KOPT-K1 (cell line): Measurements from ENCODE around the gene KLHL9.
"Not testable (repeated sequence)": the region's sequence is repeated elsewhere in the genome, so short reads cannot be mapped to it uniquely, and the experiment has no call there.

Experiments used
- H3K27ac ChIP-seq: fragments of 200-600 bp; sonication (generic); 2 replicates; pipeline ENCODE4 v1.5.1; 2016; ENCODE audit warnings: antibody characterized with exemption, mild to moderate bottlenecking, low read depth, low read length; ENCODE audit not compliant: poor library complexity, severe bottlenecking
- H3K36me3 ChIP-seq: fragments of 200-600 bp; sonication (generic); 2 replicates; pipeline ENCODE4 v1.5.1; 2017; ENCODE audit warnings: antibody characterized with exemption, mild to moderate bottlenecking, low read length, moderate library complexity; ENCODE audit not compliant: insufficient read depth
- H3K9me3 ChIP-seq: fragments of 200-600 bp; sonication (generic); 2 replicates; pipeline ENCODE4 v1.5.1; 2017; ENCODE audit warnings: antibody characterized with exemption, low read length, mild to moderate bottlenecking; ENCODE audit not compliant: insufficient read depth, poor library complexity, severe bottlenecking

The KLHL9 gene

DNA sequence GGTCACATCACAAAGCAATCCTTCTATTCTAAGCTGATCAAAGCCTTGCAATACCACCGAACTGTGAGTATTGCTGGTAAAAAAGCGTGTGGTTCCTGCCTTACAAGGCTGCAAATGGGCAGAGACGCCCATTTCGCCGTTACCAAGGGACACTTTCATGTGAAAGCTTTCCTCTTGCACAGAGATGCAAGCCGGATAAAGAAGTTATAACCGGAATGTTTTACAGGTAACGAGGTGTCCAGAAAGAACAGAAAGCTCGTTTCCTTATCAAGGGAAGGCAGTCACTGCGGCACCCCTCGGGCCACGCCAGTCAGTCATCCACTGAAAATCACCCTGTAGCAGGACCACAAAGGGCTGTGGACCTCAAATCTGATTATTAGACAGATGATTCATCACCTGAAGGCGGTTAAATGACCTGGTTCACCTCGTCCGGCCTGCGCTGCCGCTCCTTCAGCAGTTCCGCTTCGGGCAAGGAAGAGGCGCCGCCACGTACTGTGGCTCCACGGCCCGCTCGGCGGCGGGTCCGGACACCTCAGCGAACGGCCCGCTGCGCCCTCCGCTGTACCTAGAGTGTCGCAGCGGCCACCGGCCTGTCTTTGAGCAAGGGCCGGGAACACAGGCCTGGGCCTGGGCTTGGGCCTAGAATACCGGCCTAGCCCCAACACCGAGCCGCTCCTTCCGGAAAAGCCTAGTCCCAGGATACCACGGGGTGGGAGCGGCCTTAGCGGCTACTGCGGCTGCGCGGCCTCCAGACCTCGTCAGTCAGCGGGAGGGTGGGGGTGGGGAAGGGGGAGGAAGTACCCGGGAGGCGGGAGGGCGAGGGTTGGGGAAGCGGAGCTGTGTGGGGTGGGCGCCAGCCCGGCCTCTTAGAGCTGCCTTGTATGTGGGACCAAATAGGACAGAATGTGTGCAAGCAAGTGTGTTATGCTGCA lies at the start of gene KLHL9:
Gene KLHL9, minus strand, starts transcription at position 704 of the 932 bp plus-strand sequence. Its CDS starts 545 bp downstream, at position 159.
- peaks cover 40% of the 10 kb centered on the region for H3K36me3 ChIP-seq
- H3K9me3 ChIP-seq = no peaks in the 10 kb centered on the region
- peak within 1 kb of the TSS; percentile 92 for H3K27ac ChIP-seq

- H3K9me3 ChIP-seq = no peaks in the 10 kb centered on the region
- no peak overlapping the region for H3K27ac ChIP-seq
- no peaks in the 10 kb centered on the region for H3K36me3 ChIP-seq
These were observed 48.4 kb upstream of the KLHL9 start for GRCh38 chr9:21383627-21384026.

GRCh38 chr9:21381448-21382339 lies 46.5 kb upstream of the KLHL9 start:
- H3K9me3 ChIP-seq = no peaks in the 10 kb centered on the region
- no peaks in the 10 kb centered on the region for H3K36me3 ChIP-seq
- no peak overlapping the region for H3K27ac ChIP-seq

- not testable (repeated sequence) for H3K36me3 ChIP-seq, H3K9me3 ChIP-seq, H3K27ac ChIP-seq
These were observed 36.3 kb upstream of the KLHL9 start for GRCh38 chr9:21371467-21371866.

DNA sequence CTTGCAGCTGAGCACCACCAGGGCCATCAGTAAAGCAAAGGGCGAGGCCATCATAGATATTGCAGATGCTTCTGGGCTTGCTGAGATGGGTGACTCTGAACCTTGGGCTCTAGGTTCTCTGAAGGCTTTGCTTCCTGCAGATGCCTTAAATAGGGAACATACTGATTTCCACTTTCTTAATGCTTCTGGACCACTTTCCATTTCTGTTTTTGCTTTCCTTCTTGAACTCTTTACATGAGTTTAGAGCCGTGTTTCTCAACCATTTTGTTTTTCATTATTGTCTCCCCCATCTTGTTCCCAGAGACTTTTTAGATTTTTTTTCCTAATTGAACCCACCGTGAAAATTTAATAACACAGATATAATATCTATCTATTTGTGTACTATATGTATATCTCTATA lies 32.8 kb upstream of the KLHL9 start, which contains the start of gene IFNA13:
Gene IFNA13, minus strand, starts transcription at position 101 of the 400 bp plus-strand sequence. Its CDS starts 47 bp downstream, at position 54.
- no peak within 1 kb of the TSS for H3K27ac ChIP-seq
- H3K36me3 ChIP-seq = no peaks in the 10 kb centered on the region

GRCh38 chr9:21367169-21367568 lies 32.0 kb upstream of the KLHL9 start:
- not testable (repeated sequence) for H3K9me3 ChIP-seq, H3K36me3 ChIP-seq, H3K27ac ChIP-seq

More for the DNA sequence above, 32.8 kb upstream of the KLHL9 start, which contains the start of gene IFNA13:
- no peaks in the 10 kb centered on the region for H3K9me3 ChIP-seq

DNA sequence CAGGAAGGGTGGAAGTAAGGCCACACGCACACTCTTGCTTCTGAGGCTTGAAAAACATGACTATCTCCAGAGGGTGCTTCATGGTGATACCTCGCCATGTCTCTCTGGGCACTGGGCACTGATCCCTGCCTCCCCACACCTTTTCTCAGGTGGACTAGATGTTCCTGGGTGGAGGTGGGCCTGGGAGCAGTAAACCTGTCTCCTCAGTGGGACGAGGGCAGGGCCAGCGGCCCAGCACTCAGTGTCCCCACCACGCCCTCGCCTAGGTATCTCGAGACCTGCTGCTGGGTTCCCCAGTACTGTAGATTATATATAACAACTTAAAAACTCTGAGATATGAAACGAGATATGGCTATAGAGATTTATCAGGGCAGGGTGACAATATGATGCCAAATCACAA lies 27.1 kb upstream of the KLHL9 start:
- Histone ChIP-seq H3K27ac (no peak overlapping the region), H3K9me3 (no peaks in the 10 kb centered on the region), H3K36me3 (no peaks in the 10 kb centered on the region)

DNA sequence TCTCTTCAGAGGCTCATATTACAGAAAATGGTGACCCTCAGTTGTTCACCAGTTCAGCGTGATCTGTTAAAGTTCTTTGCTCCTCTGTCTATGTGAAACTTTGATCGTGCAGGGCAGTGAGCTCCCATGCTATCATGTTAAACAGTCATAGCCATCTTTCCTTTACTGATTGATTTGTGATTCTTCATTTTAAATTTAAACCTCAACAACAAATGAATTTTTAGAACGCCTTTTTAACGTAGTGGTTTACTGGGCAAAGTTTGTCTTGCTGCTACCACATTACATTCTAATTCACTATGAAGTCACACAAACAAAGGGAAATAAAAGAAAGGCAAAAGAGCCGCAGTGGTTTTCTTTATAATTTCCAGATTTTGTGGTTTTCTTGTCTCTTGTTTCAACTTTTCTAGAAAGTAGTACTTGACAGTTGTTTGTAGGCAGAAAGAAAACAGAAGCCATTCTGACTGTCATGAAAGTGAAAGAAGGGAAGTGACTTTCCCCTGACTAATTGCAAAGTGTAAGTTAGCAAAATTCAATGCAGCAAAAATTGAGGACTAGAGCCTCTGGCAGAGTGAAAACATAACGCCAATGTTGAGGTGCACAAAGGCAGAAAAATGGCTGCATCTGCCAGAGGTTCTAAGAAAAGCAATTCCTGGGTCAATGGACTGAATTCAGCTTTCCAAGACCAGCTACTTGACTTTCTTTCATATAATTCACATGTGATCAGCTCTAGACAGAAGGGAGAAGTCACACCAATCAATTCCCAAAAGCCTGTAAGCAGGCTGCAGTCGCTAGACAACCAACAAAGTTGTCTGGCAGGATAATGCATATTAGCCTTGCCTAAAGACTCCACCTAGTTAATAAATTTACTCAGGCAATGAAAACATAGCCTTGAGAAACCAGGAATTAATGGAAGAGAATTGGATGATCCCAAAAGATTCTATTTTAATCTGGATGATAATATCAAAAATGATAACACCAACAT lies 22.6 kb upstream of the KLHL9 start:
- Histone ChIP-seq H3K9me3 (peaks cover 10% of the 10 kb centered on the region), H3K27ac (no peak overlapping the region), H3K36me3 (no peaks in the 10 kb centered on the region)

DNA sequence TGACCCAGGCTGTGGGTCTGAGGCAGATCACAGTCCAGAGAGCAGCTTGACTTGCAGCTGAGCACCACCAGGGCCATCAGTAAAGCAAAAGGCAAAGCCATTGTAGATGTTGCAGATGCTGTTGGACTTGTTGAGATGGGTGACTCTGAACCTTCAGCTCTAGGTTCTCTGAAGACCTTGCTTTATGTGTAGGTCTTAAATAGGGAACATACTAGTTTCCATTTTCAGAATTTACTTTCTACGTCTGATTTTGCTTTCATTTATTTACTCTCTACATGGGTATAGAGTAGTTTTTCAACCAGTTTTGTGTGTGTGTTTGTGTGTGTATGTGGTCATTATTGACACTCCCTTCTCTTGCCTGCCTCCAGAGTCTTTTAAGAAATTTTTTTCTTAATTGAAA lies 15.6 kb upstream of the KLHL9 start, which contains the start of gene IFNA6:
Gene IFNA6, minus strand, starts transcription at position 101 of the 400 bp plus-strand sequence. Its CDS starts 0 bp downstream, at position 101.
- Histone ChIP-seq H3K27ac (no peak within 1 kb of the TSS), H3K9me3 (peaks cover 10% of the 10 kb centered on the region)

DNA sequence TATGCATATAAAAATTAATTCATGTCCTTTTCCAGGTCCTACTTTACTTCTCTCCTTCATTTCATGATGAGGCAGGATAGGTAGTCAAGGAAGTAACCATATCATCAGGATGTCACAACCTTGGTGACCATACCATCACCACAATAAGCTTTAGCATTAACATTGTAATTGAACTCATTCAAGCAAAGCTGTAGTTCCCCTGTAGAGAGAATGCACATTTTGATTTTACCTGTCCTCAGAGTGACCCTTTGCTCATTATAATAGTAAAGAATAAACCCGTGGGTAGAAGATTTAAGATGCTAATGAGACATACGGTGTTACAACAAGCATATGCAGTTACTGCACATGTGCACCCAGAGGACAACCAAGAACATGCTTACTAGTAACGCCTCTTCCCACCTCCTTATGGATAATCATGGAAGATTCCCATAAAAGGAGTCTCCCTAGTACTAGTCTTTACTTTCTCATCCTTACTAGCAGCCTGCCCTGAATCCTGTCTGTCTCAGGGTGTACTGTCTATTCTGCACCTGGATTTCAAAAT lies 13.3 kb upstream of the KLHL9 start:
- no peak overlapping the region for H3K27ac ChIP-seq
- no peaks in the 10 kb centered on the region for H3K36me3 ChIP-seq
- H3K9me3 ChIP-seq = peaks cover 9% of the 10 kb centered on the region

More for the DNA sequence above, 15.6 kb upstream of the KLHL9 start, which contains the start of gene IFNA6:
- H3K36me3 ChIP-seq = no peaks in the 10 kb centered on the region

GRCh38 chr9:21340735-21341134 lies 5.5 kb upstream of the KLHL9 start:
- H3K36me3 ChIP-seq = no peaks in the 10 kb centered on the region
- H3K27ac ChIP-seq = no peak overlapping the region
- H3K9me3 ChIP-seq = peaks cover 8% of the 10 kb centered on the region

GRCh38 chr9:21336457-21336856 lies 1.3 kb upstream of the KLHL9 start:
- peaks cover 25% of the 10 kb centered on the region for H3K36me3 ChIP-seq
- H3K9me3 ChIP-seq = no peaks in the 10 kb centered on the region
- no peak overlapping the region for H3K27ac ChIP-seq

DNA sequence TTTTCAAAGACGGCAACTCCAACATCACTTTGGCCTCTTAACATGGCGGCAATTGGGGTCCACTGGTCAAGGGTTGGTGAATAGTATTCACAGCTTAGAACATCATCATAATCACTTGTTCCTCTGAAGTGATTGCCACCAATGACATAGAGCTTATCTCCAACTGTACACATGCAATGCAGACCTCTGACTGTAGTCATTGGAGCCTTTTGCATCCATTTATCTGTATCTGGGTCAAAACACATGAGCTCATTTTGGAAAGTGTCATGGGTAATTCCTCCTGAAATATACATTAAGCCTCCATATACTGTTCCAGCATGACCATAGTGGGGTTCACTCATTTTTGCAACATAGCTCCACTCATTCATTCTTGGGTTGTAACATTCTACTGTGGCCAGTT lies 2.0 kb downstream of the KLHL9 start:
- no peak overlapping the region for H3K27ac ChIP-seq
- H3K36me3 ChIP-seq = peaks cover 48% of the 10 kb centered on the region

More for the DNA sequence above, 2.0 kb downstream of the KLHL9 start:
- H3K9me3 ChIP-seq = no peaks in the 10 kb centered on the region
